GM10266 (cell line): ENCODE data around the gene ENTPD2.
"Not testable (repeated sequence)": the region's sequence is repeated elsewhere in the genome, so short reads cannot be mapped to it uniquely, and the experiment has no call there.

Source experiments
- DNase-seq: peaks from one replicate; pipeline ENCODE4 v3.0.0; 2012; ENCODE audit errors: extremely low spot score
- CTCF ChIP-seq: IDR thresholded peaks from 2 replicates; pipeline ENCODE4 v1.5.1; 2012; ENCODE audit warnings: mild to moderate bottlenecking, low read depth; ENCODE audit not compliant: control insufficient read depth, insufficient read depth; ENCODE audit errors: missing control alignments

Gene ENTPD2

GRCh38 chr9:137006116-137007003, 47.5 kb downstream of the ENTPD2 start:
- TF ChIP-seq CTCF = no peak
- no peak for DNase-seq

- not testable (repeated sequence) for DNase-seq
Observed at GRCh38 chr9:137004285-137004684, 49.6 kb downstream of the ENTPD2 start.

GRCh38 chr9:137002646-137003041, 51.2 kb downstream of the ENTPD2 start:
- TF ChIP-seq CTCF = no peak
- no peak for DNase-seq

More at GRCh38 chr9:137004285-137004684, 49.6 kb downstream of the ENTPD2 start:
- peak; percentile 41 for TF ChIP-seq CTCF

- no peak for DNase-seq
- TF ChIP-seq CTCF = no peak
Observed at GRCh38 chr9:137001857-137002645, 51.8 kb downstream of the ENTPD2 start.

GRCh38 chr9:137000177-137000930, 53.5 kb downstream of the ENTPD2 start:
- TF ChIP-seq CTCF = no peak
- DNase-seq = peak; percentile 92
